GM18951 (cell line): ENCODE measurements around the gene NOS1AP.
"Not testable (repeated sequence)": the region's sequence is repeated elsewhere in the genome, so short reads cannot be mapped to it uniquely, and the experiment has no call there.

Source experiments
- POLR2A ChIP-seq: IDR thresholded peaks from 4 replicates; pipeline ENCODE4 v1.6.1; 2011; ENCODE audit warnings: mild to moderate bottlenecking; ENCODE audit not compliant: insufficient read length, insufficient read depth; ENCODE audit errors: extremely low read depth
- in situ Hi-C: fragments of 300-500 bp; cut with MboI; formaldehyde crosslinking; loops from one replicate; pipeline ENCODE4 v1.12.0; 2022; ENCODE audit warnings: low sequenced_read_pairs, mixed read lengths, inconsistent platforms; ENCODE audit not compliant: unreplicated experiment

NOS1AP gene

DNA sequence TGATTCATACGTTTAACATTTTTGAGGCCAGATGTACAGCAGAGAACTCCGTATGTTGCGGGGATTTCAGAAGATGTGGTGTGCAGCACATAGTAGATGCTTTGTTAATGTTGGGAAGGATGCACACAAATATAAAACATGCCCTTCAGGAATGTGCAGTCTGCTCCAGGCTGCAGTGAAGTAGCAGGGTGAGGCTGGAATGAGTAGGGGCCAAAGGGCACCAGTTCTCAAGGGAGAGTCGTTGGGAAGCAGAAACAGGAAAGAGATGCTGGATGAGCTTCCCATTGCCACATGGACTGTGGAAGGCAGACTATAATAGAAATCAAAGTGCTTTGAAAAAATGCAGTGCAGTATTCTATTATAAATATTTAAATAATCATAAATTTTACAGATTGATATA, 126.9 kb downstream of the NOS1AP start:
- in situ Hi-C loops = no loop called here
- no peak for TF ChIP-seq POLR2A

DNA sequence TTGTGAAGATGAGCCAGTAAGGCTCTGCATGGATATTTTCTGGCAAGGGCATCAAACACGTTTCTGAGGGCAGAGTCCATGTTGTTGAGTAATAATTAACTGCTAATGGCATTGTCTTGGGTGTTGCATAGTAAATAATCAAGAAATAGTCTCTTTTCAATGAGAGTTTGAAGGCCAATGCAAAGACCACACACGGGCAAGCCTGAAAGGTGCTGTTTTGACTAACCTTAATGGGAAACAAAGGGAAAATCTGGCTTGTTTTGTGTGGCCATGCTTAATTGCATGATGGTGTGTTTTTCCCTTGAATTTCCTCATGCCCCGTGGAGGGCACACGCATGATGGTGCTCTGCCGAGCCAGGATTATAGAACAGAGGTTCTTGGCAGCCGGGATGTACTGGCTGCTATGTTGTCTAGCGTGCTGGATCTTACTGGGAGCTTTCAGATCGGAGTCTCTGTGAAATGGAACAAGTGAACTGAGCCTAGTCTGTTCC, 127.6 kb downstream of the NOS1AP start:
- in situ Hi-C loops = no loop called here
- no peak for TF ChIP-seq POLR2A

DNA sequence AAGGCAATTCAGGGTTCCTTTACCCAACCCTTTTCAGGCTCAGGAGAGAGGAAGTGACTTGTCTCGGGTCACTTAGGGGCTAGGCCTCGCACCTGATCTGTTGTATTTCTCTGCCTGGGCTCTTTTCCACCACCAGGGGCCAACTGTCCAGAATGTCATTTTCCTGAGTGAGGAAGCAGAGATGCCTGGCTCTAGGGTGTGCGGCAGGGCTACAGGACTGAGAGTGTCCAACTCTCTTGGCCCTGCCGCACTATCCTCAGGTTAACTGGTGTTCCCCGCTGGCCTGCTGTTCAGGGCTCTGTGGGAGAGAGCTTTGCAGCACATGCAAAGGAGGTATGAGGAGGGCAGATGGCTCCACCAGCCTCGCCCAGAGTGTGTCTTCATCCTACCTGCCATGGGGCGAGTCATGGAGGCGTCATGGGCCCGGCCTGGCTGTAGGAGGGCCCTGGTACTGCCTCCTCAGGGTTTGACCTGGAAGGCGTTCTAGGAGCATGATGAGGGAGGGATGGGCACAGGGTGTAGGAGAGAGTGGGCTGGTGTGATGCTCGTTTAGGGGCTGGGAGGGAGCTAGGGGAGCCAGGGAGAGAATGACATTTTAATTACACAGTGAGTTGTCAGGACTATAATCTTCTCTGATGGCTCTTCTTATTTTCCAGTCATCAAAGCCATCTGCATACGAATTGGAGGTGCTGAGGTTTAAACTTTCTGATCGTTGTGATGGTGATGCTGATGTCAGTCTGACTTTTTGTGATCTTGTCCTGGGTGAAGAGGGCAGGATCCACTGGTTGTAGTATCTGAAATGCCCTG, 128.3 kb downstream of the NOS1AP start:
- in situ Hi-C loops = no loop called here
- no peak for TF ChIP-seq POLR2A

DNA sequence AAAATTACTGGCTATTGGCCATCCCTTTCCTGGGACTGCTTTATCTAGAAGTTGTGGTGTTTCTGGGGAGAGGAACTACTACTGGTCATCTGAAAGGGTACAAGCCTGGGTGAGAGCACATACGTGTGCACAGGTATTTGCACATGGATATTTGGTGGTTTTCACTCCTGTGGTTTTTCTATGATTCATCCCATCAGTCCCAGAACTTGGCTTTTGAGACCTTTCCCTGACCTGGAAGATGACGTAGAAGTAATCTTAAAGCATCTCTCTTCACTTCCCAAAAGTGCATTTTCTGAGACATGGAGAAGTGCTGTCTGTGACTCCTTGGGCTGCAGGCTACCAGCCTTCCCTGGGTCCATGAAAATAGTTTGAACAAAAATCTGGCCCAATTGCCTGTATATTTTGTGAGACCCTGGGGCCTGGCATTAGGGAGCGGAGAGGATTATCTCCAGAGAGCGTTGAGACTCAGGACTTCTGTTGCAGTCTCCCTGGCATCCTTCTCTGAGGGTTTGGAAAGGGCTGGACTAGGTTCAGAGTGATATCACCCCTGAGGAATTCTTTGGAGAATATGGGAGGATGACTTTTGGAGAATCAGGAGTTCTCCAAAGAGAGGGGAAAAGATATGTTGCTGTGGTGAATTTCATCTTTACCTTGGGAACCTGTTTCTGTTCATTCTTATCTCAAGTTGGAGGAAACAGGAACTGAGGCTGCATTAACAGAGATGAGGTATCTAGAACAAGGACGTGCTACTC, 130.8 kb downstream of the NOS1AP start:
- no peak for TF ChIP-seq POLR2A
- in situ Hi-C loops = no loop called here

DNA sequence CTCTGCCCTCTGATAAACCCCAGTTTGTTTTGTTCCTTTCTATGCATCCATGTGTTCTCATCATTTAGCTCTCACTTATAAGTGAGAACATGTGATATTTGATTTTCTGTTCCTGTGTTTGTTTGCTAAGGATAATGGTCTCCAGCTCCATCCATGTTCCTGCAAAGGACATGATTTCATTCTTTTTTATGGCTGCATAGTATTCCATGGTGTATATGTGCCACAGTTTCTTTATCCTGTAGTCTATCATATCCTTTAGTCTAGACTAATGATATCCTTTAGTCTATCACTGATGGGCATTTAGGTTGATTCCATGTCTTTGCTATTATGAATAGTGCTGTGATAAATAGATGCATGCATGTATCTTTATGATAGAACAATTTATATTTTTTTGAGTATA, 131.6 kb downstream of the NOS1AP start:
- in situ Hi-C loops = not testable (repeated sequence)

DNA sequence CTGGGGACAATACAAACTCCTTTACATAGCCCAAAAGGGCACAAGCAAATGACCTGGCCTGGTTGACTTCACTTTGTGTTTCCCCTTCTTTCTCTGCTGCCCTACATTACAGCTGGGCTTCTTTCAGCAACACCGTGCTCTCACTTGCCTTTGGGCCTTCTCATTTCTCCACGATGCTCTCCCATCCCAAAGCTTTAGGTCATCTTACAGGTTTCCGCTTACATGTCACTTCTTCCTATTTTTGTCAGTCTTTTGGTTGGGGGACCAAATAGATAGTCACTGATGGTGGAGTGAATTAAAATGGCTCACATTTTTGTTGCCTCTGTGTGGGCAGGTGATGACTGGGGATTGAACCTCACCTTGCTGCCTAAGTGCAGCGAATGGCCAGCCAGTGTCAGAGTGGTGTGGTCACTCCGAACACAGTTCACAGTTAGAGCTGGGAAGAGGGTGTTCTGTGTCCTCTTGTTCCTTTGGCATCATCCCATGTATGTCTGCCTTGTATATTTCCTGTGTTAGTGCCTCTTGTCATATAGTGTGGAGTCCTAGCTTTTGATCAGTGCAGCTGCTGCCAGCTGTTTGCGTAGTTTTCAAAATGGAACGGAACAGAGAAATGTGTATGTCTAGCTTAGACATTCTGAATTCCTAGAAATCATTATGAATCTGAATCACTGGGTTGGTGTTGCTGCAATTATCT, 134.8 kb downstream of the NOS1AP start:
- in situ Hi-C loops = no loop called here
- TF ChIP-seq POLR2A = no peak

DNA sequence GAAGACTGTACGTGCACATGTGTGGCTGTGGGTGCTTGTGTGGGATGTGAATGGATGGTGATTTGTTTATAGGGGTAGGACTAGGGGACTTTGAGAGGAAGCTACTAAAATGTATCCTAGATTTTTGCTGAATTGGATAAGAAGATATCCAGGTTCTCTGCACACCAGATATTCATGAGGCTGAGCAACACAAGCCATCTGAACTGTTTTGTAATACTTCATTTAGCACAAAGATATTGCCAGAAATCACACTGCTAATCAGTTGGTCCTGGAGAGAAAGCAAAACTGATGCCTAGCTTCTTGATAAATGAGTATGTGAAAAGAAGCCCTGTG, 135.3 kb downstream of the NOS1AP start:
- in situ Hi-C loops = no loop called here
- no peak for TF ChIP-seq POLR2A

DNA sequence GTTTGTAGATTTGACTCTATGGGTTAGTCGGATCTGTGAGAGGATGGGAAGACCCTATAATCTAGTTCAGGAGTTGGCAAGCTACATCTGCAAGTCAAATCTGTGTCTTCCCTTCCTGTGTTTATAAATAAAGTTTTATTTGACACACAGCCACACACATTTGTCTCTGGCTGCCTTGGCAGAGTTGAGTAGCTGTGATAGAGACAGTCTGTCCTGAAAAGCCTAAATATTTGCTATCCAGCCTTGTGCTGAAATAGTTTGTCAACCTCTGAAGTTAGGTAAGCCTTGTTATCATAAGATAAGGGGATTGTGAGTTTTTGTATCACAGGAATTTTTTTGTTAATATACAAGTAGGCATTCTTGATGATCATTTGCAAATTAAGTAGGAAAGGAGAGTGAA, 136.8 kb downstream of the NOS1AP start:
- in situ Hi-C loops = no loop called here
- no peak for TF ChIP-seq POLR2A

DNA sequence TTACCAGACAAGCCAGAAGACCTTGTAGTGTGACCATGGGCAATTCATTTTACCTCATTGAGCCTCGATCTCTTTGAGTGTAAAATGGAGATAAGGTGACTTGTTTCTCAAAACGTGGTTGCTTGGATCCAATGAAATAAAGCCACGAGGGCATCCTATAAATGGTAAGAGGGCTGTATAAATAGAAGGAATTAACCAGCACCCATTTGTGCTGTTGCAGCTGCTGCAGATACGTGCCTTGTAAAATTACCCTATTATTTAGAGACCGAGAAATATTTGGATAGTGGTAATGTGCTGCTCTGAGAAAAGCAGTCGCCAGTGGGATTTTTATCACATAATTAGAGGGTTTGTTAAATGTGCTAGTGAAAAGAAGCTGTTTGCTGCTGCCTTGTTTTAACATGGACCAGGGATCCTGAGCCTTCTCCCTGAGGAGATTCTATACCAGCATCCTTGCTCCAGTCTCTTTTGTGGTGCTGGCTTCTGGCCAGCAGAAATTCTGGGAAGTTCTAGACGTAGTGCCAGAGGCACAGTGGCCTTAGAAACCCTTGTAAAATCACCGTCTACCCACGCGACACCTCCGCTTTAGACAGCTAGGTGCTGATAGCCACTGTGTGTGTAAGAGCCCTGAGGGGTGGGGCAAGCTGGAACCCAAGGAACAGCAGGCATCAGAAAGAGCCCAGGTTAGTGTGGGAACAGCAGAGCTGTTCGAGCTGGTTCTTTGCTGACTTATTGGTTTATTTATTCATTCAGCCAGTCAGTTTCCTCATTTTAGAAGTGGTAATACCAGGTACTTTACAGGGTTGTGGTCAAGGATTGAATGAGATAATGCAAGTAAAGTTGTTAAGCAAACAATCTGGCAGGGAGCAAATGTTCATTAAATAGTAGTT, 137.5 kb downstream of the NOS1AP start:
- no peak for TF ChIP-seq POLR2A
- in situ Hi-C loops = no loop called here

DNA sequence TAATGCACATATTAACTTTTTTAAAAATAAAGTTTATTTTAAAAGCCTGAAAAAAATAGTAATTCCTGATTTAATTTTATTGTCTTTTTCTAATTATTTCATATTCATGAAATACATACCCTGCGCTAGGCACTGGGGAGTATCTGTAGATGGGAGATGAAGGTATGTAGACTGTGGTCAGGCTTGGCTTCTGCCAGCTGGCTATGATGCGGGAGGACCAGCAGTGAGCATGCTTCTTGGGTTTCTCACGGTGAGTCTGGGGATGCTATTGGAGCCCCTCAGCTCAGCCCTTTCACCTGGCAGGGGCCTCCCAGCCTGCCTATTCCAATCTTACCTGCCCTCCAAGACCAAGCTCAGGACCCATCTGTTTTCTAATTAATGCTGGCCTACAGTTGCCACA, 138.4 kb downstream of the NOS1AP start:
- TF ChIP-seq POLR2A = no peak
- in situ Hi-C loops = no loop called here

DNA sequence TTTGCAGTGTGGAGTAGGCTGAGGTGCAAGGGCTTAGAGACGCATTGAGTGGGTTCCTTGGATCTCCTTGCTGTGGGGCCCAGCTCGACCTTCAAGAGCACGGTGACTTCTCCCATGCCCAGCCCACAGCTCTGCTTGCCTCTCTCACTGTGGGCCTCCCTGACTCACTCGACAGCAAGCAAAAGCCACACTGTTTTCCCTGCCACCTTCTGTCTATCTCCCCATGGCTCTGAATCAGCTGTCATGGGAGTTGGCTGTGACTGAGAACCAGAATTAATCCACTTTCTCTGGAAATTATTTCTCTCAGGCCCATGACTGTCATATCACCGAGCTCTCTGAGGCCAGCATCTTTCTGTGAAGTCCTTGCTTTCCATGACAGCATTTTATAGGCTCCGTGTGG, 140.7 kb downstream of the NOS1AP start:
- in situ Hi-C loops = no loop called here

DNA sequence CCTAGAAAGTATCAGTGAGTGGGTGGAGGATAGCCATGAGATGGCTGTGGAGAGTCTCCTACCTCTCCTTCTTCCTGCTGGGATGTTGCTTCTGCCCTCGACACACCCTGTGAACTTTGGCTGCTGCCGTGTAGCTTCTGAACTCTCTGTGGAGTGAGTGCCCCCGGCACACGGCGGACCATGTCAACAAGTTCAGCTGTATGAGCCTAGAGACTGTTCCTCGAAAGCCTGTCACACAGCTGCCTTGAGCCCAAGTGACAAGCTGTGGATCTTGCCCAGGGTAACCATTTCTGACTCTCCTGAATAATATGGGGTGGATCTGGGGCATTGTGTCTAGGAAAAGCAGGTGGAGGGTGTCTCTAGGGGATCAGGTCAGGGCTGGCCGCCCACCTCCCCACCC, 143.2 kb downstream of the NOS1AP start:
- TF ChIP-seq POLR2A = no peak
- in situ Hi-C loops = no loop called here

More for the DNA sequence above, 140.7 kb downstream of the NOS1AP start:
- TF ChIP-seq POLR2A = no peak

DNA sequence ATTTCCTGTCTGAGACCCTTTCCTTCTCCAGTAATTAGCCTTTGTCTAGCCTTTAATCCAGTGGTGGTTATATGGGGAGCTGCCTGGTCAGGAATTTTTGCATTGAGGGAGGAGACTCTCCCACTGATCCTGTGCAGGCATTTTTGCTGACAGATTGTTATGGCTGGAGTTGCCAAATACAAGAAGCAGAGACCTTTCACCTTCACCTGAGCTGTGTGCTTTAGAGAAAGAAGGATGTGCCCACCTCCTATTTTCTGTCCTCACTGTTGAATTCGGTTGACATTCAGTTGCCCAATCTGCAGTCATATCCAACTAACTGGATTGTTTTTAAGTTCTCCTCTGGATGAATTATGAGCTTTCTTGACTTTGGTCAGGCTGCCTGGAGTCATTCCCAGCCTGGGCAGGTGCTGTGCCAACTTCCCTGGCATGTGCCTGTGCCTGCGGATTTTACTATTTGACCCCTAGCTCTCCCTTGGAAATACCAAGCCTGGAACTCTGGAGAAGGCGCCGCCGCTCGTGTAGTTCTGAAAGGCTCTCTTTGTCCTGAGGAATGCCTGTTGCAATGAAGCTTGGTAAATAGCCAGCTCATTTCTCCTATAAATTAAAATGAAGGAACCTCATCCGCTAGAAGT, 143.9 kb downstream of the NOS1AP start:
- in situ Hi-C loops = no loop called here

More for the DNA sequence above, 143.9 kb downstream of the NOS1AP start:
- no peak for TF ChIP-seq POLR2A
